ENCODE measurements around the gene HDAC9. TPM values are rescaled to one million over a fixed set of nuclear protein-coding genes. Genes with fewer than 3 reads are reported as not detected.
A peak's percentile ranks its signal among the peaks of the same experiment; 100 is the strongest.

HDAC9 gene
- total RNA-seq, 1 experiment from 2014 or later = 20.3 TPM

DNA sequence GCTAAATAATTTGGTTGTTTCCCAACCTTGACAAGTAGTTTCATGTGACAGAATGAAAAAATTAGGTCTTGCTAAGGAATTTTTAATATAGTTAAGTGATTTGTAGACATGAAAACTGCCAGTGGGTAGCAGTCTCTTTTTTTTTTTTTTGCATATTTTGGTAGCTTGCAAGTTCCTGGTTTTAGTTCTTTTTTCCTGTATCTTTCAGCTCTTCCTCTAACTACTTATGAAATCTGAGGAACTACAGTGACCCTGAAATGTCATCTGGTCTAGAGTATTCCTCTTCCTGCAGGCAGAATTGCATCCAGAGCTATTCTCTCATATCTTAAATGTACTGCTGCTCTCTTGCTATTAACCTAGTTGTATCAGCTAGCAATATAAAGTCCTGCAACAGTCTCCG lies 160.4 kb downstream of the HDAC9 start:
- DNase-seq (ENCODE audit: low read depth, low spot score) = no peak

DNA sequence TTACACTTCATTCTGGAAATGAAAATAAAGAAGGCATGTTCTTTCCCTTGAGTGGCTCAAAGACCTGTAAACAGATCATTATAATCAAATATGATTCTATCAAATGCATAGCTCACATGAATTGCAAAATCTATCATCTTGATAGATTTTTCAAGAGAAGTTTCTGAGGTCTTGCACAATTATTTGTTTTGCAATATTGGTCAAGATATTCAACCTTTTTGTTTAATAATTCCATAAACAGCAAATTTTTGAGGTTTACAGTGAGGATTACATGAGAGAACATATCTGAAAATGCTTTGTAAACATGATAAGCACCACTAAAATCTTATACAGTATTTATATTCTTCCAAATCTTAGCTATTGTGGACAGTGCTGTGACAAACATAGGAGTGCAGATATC lies 160.8 kb downstream of the HDAC9 start:
- no peak for DNase-seq (ENCODE audit: low read depth, low spot score)
- in situ Hi-C loops (cut with HindIII; ENCODE audit: low pct_unique_long_range_greater_than_20kb, low sequenced_read_pairs) = no loop called here

More for the DNA sequence above, 160.4 kb downstream of the HDAC9 start:
- in situ Hi-C loops (cut with HindIII; ENCODE audit: low pct_unique_long_range_greater_than_20kb, low sequenced_read_pairs) = no loop called here

DNA sequence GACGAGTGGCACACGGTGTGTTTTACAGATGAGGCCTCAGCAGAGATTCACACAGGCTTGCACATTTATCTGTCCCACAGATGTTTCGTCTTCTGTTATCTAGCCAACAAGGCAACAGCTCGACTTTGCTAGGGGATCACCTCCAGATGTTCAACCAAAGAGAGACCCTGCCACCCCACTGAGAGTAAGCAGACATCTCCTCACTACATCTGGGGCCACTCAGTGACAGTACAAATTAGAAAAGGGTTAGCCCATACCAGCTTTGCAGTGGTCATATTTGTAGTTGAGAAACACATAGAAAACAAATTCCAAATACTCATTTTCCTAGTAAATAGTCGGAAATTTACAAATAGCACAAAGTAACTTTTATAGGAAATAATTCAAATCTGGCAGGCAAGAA lies 164.2 kb downstream of the HDAC9 start:
- DNase-seq (ENCODE audit: low read depth, low spot score) = no peak
- in situ Hi-C loops (cut with HindIII; ENCODE audit: low pct_unique_long_range_greater_than_20kb, low sequenced_read_pairs) = loop anchor here (10.0 kb wide), 1 partner anchor 295 kb away; no protein-coding TSS in a partner anchor

DNA sequence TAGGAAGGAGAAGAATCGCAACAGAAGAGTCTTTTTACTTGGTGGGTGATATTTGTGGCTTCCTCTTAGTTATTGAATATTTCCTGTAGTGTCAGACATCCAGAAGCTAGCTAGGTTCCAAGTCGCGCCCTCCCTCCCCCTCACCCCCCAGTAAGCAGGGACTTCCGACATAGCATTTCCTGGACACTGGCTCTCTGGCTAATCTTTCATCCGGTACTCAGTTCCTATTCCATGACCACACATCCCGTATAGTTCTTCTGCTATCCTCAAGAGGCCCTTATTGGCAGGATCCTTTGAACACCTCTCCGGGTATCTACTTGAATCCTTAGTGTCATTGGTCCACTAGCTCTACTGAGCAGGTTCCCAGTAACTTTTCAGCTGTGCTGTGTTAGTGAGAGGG lies 167.8 kb downstream of the HDAC9 start:
- DNase-seq (ENCODE audit: low read depth, low spot score) = no peak
- in situ Hi-C loops (cut with HindIII; ENCODE audit: low pct_unique_long_range_greater_than_20kb, low sequenced_read_pairs) = loop anchor here (10.0 kb wide), 1 partner anchor 299 kb away; no protein-coding TSS in a partner anchor

DNA sequence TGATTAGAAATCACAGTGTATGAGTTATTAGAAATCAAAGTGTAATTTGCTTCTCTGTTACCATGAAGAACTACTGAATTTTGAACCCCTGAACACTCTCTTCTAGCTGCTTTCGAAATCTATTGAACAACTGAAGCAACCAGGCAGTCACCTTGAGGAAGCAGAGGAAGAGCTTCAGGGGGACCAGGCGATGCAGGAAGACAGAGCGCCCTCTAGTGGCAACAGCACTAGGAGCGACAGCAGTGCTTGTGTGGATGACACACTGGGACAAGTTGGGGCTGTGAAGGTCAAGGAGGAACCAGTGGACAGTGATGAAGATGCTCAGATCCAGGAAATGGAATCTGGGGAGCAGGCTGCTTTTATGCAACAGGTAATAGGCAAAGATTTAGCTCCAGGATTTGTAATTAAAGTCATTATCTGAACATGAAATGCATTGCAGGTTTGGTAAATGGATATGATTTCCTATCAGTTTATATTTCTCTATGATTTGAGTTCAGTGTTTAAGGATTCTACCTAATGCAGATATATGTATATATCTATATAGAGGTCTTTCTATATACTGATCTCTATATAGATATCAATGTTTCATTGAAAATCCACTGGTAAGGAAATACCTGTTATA lies 170.7 kb downstream of the HDAC9 start:
- DNase-seq (ENCODE audit: low read depth, low spot score) = peak; percentile 94
- in situ Hi-C loops (cut with HindIII; ENCODE audit: low pct_unique_long_range_greater_than_20kb, low sequenced_read_pairs) = loop anchor here (10.0 kb wide), 1 partner anchor 301 kb away; no protein-coding TSS in a partner anchor

DNA sequence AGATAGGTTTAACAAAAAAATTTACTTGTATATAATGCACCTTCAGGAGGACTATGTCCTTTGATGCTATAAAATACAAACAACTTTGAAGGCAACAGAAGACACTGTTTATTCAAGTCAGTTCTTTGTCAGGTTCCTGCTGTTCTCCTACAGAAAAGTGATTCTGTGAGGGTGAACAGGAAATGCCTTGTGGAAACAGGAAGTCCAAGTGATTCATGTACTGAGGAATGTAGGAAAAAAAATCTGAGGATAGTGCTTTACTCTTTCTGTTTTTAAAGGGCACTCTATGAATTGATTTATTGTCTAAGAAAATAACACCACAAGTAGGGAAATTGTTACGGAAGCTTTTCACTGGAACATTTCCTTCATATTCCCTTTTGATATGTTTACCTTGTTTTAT lies 171.9 kb downstream of the HDAC9 start:
- in situ Hi-C loops (cut with HindIII; ENCODE audit: low pct_unique_long_range_greater_than_20kb, low sequenced_read_pairs) = loop anchor here (10.0 kb wide), 1 partner anchor 303 kb away; no protein-coding TSS in a partner anchor
- DNase-seq (ENCODE audit: low read depth, low spot score) = peak; percentile 98

DNA sequence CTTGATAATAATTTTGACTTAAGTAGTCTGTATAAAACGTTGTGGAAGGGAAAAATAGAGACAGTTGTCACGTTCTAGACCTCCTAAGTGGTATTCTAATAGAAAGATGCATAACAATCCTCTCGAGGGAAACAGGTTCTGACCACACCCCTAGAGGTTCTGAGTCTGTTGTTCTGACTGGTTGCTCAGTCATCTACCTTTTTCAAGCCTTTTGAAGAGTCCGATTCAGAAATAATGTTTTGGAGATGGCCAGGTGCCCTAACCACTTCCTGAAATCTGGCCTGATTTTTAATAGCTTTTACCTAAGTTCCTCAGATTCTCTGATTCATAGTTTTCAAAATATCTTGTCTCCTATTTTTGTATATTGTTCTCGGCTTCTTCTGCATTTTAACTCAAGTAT lies 175.6 kb downstream of the HDAC9 start:
- DNase-seq (ENCODE audit: low read depth, low spot score) = no peak
- in situ Hi-C loops (cut with HindIII; ENCODE audit: low pct_unique_long_range_greater_than_20kb, low sequenced_read_pairs) = no loop called here

DNA sequence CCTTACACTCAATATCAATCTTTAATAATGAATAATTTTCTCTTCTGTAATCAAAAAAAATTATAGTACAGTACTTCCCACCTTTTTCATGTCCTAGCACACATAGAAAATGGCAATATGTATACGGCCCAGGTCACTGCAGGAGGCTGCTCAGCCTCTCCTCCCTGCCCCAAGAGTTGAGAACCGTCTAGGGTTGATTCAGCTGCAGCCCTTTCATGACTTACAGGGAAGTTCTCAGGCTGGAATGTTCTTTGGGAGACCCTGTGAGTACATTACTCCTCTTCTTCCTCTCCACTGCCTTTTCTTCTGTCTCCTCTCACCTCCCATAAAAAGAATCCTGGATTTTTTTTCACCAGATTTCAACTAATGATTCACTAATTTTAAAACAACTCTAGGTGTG lies 180.0 kb downstream of the HDAC9 start:
- in situ Hi-C loops (cut with HindIII; ENCODE audit: low pct_unique_long_range_greater_than_20kb, low sequenced_read_pairs) = no loop called here
- no peak for DNase-seq (ENCODE audit: low read depth, low spot score)

DNA sequence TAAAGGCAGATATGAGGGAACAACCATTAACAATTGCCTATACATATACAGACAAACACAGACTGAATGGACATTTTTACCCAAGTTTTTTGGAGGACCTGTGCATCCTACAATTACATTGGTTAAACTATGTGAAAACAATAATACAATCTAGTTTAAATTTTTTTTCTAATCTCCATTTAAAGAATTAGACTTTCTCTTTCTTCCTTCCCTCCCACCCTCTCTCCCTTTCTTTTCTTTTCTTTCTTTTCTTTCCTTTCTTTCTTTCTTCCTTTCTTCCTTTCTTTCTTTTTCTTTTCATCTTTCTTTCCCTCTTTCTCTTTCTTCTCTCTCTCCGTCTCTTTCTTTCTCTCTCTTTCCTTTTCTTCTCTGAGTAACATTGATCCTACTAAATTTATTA lies 183.7 kb downstream of the HDAC9 start:
- in situ Hi-C loops (cut with HindIII; ENCODE audit: low pct_unique_long_range_greater_than_20kb, low sequenced_read_pairs) = no loop called here
- no peak for DNase-seq (ENCODE audit: low read depth, low spot score)

DNA sequence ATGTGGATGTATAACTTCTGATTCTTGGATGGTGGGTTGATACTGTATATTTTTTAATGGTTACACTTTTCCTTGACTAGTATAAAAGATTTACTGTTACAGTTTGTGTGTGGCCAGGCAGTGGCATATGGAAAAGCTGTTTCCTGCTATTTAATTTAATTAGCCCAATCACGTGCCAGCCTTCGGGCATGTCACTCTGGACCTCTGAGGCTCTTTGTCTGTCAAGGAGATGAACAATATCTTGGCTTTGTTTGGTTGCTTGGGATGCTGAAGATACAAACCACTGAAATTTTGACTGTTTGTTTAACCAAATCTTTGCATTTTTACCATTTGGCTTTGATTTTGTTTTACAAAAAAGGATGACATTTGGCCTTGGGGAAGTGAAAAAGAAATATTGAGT lies 185.0 kb downstream of the HDAC9 start:
- DNase-seq (ENCODE audit: low read depth, low spot score) = peak; percentile 90
- in situ Hi-C loops (cut with HindIII; ENCODE audit: low pct_unique_long_range_greater_than_20kb, low sequenced_read_pairs) = no loop called here

DNA sequence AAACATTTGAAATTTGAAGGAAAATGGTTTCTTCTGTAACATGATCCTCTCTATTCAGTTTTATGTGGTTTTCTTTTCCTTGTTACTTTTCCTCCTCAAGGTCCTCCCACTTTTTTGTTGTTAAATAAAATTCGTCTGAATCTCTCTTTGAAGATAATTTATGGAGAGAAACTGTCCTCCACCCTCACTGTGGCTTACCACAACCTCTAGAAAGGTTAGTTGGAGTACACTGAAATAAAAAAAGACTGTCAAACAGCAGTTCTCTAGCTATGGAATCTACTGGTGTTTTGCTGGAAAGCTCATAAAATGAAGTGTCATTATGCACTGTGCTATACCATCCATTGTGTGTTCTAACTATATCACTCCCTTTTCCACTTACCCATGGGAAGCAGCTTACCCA lies 189.4 kb downstream of the HDAC9 start:
- DNase-seq (ENCODE audit: low read depth, low spot score) = no peak
- in situ Hi-C loops (cut with HindIII; ENCODE audit: low pct_unique_long_range_greater_than_20kb, low sequenced_read_pairs) = no loop called here

DNA sequence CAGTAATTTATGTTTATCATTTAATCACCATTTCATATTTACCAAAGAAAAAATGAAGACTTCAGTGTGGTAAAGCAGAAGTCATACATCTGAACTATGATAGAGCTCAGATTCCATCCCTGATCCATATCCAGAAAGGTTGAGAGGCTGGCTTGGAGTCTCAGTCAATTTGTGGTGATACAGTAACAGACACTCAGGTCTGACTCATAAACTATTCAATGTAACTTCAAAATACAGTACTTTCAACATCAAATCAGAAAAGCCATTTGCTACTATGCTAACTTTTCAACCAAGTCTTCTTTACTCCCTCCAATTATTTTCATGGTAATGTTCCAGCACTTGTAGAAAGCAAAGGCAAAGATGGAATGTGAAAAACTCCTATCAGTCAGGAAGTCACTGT lies 190.4 kb downstream of the HDAC9 start:
- in situ Hi-C loops (cut with HindIII; ENCODE audit: low pct_unique_long_range_greater_than_20kb, low sequenced_read_pairs) = no loop called here
- DNase-seq (ENCODE audit: low read depth, low spot score) = no peak

DNA sequence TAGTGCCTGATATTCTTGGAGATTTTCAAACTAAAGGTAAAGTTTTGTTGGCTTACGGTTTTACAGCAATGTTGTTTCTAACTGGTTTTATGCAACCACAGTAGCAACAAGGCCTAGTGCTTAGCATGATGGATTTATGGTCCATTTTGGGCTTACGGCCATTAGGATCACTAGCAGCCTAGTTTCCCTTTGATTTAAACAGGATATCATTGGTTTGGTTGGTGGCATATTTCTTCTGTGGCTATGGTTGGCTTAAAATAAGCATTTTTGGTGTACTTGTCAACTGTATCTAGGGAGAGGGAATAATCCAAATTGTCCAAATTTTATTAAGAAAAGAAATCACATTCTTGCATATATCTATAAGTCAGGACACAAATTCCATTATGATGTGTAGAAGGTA lies 194.0 kb downstream of the HDAC9 start:
- in situ Hi-C loops (cut with HindIII; ENCODE audit: low pct_unique_long_range_greater_than_20kb, low sequenced_read_pairs) = no loop called here
- DNase-seq (ENCODE audit: low read depth, low spot score) = no peak

DNA sequence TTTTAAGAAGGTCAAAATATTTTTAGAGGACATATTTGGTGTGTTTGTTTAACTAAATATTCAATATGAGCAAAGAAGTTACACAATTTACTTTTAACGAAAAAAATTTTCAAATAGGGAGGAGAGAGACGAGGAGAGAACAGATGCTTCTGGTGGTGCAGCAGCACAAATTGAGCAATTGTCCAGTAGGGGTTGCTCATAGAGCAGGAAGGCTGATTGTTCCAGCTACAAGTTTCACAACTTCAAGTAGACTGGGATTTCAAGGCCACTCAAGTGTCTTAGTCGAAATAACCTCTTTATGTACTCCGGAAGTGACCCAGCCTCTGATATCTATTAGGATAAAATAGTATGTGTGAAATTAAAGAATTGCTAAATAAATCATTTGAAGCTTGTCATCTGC lies 197.9 kb downstream of the HDAC9 start:
- in situ Hi-C loops (cut with HindIII; ENCODE audit: low pct_unique_long_range_greater_than_20kb, low sequenced_read_pairs) = no loop called here
- DNase-seq (ENCODE audit: low read depth, low spot score) = peak; percentile 84

DNA sequence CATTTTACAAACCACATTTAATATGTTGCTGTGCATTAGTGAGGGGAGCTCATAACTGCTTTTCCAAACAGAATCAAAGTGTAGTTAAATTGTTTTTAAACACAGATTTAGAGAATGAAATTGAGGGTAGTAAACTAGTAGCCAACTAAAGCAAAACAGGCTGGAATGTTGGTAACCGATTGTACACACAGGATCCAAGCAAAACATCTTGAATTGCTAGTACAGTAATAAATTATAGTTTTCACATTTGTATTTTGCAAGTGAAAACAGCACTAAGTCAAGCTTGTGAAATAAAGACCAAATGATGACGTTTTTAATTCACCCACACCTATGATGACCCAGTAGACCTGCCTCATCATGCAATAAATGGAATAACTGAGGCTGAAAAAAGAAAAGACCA lies 198.3 kb downstream of the HDAC9 start:
- in situ Hi-C loops (cut with HindIII; ENCODE audit: low pct_unique_long_range_greater_than_20kb, low sequenced_read_pairs) = no loop called here
- no peak for DNase-seq (ENCODE audit: low read depth, low spot score)

DNA sequence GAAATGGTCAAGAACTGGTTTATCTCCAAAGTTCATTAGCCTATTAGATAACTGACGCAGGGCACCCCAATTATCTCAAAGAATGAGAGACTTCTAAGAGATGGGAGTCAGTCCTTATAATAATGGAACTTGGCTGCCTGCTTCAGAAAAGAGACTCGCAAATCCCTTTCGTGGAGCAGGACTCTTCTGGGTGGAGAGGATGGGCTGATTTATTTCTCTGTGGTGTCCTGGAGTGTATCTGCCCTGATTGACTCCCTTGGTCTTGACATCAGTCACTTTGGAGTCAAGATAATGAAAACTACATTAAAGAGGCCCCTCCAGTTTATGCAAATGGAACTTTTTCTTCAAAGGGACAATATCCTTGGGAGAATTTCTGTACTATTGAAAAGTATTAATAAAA lies 198.9 kb downstream of the HDAC9 start:
- no peak for DNase-seq (ENCODE audit: low read depth, low spot score)
- in situ Hi-C loops (cut with HindIII; ENCODE audit: low pct_unique_long_range_greater_than_20kb, low sequenced_read_pairs) = no loop called here

DNA sequence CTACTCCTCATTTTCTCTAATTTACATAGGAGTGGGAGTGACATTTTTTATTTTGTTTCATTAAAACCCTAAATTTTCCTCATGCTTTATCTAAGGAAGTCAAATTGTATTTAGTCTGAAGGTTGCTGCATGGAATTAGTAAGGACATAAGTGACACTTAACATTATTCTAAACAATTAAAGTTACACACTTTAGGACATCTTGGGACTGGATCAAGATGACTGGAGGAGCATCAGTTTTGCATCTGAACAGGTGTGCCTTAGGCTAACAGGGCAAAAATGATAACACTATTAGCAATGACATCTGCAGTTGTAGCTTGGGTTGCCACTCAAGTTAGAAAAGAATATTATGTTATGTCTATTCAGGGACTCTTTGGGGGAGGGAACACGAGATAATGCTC lies 199.4 kb downstream of the HDAC9 start:
- DNase-seq (ENCODE audit: low read depth, low spot score) = no peak
- in situ Hi-C loops (cut with HindIII; ENCODE audit: low pct_unique_long_range_greater_than_20kb, low sequenced_read_pairs) = no loop called here

DNA sequence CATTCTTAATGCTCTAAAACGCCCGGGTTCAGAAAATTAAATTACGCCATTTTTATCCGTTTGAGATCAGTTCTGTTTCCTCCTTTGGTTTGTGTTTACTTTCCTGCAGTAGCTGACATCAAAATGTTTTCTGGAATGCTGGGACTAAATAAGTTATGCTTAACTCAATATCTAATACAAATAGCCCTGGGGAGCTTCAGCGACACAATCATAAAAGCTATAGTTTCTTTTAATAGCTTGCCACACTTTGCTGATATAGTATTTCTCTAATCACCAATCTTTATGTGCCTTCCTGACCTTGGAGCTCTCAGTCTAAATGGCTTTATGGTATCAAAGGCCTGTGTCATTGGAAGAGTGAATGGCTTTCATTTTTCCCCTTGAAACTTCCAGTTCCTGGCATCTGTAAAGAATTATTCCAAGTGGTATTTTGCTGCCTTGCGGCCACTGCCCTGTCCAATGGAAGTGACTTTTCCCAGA lies 202.7 kb downstream of the HDAC9 start:
- DNase-seq (ENCODE audit: low read depth, low spot score) = no peak
- in situ Hi-C loops (cut with HindIII; ENCODE audit: low pct_unique_long_range_greater_than_20kb, low sequenced_read_pairs) = no loop called here

DNA sequence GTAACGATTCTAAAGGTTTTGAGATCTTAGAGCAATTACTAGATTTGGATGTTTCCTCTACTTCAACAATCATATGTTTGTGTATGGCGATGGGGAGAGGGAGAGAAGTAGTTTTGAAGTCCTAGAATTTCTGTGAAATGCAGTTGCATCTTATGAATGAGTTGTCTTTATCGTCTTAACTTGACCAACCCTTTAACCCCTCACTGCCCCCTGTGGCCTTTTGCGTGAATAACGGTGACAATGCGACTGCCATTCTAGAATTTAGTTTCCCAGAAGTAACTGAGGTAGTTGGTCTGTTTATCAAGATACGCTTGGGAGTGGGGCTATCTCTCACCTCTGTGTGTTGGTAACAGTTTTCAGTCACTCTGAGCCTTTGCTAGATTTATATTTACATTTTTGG lies 204.6 kb downstream of the HDAC9 start:
- DNase-seq (ENCODE audit: low read depth, low spot score) = peak; percentile 28
- in situ Hi-C loops (cut with HindIII; ENCODE audit: low pct_unique_long_range_greater_than_20kb, low sequenced_read_pairs) = no loop called here

Measured in SK-MEL-5 (cell line).